GM19025 (cell line): ENCODE data around the gene GALT.

ENCODE experiments used
- ATAC-seq: cut with Tn5 transposase; IDR thresholded peaks from one replicate; pipeline ENCODE4 v1.9.1; 2021; ENCODE audit warnings: mild to moderate bottlenecking, low read depth, moderate library complexity; ENCODE audit not compliant: unreplicated experiment

GALT gene

DNA sequence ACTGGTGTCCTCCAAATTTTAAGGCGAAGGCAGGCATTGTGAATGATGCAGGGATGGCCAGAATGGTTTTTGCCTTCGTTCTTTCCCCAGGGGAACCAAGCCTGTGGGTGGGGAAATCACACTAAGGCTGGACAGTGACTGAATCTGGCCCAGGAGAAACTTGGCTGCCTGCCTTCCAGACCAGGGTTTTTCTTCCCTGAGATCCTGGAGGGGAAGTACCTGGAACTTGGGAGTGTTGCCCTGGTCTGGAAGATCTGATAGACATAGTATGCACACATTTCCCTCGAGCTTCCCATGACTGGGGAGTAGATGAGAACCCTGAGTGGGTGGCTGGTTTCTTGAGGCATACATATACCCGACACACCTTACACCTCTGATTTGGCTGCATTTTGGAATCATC, 4.8 kb downstream of the GALT start:
- ATAC-seq: no peak

DNA sequence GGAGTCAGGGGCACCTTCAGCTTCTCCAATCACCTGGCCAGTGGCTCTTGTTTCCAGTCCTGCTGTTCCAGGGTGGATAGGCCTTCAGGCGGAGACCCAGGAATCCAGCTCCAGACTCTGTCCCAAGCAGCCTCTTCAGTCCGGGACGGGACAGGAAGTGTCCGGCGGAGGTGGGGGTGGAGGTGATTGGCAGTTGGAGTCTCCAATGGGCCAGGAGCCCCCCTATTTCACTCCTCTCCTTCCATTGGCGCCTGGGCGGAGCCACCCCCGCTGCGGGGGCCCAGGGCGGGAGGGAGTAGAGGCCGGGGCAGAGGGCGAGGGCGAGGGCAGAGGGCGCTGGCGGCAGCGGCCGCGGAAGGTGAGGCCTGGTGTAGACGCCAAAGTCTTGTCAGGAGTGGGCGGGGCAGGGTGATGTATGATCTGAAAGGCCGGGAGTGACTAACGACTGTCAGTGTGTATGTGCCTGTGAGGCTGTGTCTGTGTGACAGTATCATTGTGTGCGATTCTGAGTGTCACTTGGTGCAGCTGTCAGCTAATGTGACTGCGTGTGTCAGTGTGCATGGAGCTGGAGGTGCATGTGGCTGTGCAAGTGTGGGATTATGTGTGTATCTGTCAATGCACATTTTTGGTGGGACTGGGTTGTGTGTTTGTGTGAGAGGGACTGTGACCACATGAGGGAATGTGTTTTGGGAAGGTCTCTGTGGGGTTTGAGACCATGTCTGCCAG, 5.6 kb downstream of the GALT start, which contains the start of gene IL11RA:
Gene IL11RA, plus strand, starts transcription at position 310 of the 726 bp plus-strand sequence. CDS start 3,033 bp downstream, outside the sequence.
- ATAC-seq: no peak

DNA sequence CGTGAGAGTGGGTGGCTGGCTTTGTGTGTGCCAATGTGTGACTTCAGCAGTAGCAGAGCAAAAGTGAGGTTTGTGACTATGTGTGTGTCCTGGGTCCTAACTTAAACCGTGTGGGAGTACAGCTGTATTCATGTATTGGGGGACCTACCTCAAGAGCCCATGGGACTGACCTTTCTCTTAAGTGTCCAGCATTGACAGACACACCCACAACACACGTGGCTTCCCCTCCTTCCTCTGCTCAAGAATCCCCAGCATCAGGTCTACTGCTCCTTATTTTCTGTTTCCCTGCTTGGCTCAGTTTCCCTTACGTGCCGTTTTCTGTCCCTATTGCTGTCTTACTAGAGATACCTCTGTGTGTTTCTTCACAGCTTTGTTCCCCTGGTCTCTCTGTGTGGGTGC, 6.1 kb downstream of the GALT start:
- no peak for ATAC-seq

DNA sequence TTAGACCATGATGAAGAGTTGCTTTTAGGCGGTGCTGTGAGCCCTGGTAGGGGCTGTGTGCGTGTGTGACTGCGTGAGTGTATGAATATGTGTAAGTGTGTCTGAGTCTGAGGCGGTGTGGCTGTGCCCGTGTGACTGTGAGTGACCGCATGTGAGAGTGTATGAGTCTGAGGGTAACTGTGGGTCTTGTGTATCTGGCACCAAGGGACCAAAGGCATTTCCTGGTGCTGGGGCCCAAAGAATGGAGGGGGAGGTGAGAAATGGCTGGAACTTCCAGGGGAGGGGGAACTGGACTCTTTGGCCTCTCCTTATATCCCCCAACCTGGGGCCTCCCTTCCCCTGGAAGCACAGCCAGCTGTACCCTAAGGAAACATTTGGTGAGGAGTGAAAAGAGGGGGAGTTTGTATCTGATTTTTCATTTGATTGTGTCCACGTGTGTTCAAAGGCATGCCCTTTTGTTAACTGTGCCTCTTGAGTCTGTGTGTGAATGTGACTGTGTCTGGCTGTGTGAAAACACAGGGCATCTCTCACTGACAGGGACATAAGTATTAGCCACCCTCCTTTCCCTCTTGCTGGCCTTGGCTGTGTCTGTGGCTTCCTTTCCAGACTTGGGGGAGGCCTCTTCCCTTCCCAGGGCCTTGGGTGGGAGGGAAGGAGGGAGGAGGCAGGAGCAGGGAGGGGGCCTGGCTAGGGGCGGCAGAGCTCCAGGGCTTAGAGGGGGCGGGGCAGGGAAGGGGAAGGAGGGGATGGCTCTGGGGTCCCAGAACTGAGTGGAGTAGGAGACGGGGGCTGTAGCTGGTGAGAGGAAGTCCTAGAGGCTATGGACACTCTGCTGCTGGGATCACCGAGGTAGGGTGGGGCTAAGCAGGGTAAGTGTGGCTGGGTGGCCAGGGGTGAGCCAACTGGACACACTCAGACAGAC, 6.9 kb downstream of the GALT start:
- no peak for ATAC-seq

DNA sequence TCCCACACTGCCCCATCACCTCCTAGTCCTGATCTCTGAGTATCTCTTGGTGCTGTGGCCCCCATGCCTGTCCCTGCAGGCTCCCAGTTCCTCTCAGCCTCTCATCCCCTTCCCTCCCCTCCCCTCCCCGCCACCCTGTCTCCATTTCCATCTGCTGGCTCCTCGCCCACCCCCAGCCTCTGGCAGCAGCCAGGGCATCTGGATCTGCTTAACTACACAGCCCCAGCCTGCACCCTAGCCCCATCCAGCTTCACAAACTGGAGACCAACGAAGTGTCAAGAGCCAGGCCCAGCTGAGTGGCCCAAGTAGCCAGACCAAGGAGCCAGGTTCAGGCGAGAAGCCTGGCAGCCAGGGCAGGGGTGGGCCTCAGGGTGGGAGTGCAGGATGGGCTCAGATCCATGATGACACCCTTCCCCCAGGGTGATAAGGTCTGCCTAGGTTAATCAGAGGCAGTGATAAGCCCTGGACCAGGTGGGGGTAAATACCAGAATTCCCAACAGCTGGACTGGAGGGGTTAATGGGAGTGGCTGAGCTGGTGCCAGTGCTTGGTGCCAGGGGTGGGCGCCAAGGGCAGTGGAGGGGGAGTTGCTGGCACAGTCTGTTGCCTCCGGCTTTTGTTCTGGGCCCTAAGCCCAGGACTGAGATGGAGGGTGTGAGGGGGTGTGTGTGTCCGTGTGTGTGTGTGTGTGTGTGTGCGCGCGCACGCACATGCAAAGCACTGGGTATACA, 8.0 kb downstream of the GALT start:
- ATAC-seq: no peak

DNA sequence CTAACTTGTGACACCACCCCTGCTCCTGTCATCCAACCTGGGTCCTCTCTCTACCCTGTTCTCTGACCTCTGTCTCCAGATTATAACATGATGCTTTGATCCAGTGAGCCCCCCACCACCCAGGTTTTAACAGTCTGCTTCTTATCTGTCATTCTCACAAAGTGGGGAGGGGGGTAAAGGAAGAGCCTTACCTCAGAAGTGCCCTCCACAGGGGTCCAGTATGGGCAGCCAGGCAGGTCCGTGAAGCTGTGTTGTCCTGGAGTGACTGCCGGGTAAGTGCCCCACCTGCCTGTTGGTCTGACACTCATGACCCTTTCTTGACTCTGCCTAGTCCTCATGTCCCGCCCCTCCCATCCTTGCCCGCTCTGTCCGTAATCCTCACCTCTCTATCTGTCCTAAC, 8.9 kb downstream of the GALT start:
- ATAC-seq: no peak

DNA sequence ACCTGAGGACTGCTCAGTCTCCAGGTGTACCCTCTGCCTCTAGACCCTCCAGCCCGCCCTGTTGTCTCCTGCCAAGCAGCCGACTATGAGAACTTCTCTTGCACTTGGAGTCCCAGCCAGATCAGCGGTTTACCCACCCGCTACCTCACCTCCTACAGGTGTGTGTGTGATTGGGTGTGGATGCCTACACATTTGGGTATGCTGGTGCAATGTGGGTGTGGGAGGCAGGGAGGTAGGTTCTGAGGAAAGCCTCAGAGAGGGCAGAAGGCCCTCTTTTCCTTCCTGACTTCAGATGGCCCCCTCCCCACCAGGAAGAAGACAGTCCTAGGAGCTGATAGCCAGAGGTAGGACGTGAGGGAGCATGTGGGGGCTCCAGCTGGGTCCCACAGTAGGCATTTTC, 10.5 kb downstream of the GALT start:
- no peak for ATAC-seq

DNA sequence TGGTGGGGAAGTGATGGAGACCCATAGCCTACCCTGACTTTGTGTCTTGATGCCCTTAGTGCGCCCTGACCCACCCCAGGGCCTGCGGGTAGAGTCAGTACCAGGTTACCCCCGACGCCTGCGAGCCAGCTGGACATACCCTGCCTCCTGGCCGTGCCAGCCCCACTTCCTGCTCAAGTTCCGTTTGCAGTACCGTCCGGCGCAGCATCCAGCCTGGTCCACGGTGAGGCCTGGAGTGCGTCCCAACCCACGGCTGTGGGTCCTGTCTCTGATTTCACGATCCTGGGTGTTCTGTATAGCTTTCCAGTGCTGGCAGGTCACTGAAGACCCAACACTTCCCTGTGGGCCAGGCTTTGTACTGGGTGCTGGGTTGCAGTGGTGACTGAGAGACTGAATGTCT, 12.0 kb downstream of the GALT start:
- no peak for ATAC-seq

DNA sequence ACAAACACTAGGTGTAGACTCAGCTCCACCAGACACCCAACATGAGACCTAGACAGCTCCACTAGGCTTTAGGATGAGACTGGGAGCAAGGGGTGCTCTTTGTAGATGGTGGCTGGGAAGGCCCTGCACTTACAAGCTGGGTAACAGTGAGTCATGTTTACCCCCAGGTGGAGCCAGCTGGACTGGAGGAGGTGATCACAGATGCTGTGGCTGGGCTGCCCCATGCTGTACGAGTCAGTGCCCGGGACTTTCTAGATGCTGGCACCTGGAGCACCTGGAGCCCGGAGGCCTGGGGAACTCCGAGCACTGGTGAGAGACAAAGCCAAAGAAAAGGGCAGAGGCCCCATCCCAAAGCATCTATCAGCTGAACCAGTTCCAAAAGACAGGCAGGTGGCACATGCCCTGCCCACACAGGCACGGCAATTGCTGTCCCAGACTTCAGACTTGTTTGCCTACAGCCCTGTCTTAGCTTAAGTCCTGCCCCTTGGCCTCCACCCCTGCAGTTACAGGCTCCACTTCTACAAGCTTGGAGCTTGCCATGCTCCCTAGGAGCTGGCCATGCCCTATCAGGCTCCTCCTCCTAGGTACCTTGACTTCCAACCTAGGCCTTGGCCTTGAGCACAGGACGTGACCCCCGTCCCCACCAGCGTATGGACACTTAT, 13.2 kb downstream of the GALT start:
- ATAC-seq: no peak

DNA sequence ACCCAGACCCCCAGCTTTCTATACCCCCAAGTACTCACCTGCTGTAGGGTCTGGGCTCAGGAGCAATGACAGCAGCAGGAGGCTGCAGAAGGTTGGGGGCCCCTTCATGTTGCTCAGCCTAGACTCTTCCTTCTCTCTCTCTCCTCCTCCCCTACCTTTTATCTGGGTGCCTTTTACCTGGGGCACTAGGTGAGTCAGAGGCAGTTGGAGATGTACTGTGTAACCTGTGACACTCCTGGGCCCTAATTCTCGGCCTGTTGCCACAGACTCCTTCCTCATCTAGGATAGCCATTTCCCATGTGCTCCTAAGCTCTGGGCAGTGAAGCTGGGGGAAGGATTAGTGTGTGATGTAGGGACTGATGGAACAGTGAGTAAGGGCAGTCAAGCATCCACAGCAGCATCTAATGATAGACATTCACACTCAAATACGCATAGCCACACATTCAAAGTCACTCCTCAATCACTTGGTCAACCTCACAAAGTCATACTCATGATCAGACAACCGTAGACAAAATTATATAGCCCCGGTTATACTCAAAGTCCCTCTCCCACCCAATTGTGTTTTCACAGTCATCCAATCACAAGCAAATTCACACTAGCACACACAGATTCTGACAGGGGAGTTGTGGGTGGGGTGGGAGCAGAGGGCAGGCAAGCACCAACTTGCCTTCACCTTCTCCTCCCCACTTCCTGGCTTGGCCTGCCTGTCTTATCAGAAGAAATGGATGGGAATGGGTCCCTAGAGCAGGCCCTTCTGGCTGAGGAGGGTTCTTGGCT, 16.2 kb downstream of the GALT start, which contains the start of gene CCL27:
Gene CCL27, minus strand, starts transcription at position 132 of the 777 bp plus-strand sequence. Its CDS starts 24 bp downstream, at position 108.
- ATAC-seq: no peak

DNA sequence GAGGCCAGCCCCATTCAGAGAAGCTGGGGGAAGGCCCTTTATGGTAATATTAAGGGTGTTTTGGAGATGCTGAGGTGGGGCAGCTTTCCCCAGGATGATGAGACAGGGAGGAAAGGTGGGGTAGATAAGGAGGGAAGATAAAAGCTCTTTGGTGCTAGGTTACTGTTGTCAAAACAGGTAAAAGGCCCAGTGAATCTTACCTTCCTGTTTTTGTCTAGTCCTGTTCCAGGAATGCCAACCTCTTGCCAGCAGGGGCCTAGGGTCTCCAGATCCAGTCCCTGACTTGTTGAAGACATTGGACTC, 16.8 kb downstream of the GALT start:
- no peak for ATAC-seq

DNA sequence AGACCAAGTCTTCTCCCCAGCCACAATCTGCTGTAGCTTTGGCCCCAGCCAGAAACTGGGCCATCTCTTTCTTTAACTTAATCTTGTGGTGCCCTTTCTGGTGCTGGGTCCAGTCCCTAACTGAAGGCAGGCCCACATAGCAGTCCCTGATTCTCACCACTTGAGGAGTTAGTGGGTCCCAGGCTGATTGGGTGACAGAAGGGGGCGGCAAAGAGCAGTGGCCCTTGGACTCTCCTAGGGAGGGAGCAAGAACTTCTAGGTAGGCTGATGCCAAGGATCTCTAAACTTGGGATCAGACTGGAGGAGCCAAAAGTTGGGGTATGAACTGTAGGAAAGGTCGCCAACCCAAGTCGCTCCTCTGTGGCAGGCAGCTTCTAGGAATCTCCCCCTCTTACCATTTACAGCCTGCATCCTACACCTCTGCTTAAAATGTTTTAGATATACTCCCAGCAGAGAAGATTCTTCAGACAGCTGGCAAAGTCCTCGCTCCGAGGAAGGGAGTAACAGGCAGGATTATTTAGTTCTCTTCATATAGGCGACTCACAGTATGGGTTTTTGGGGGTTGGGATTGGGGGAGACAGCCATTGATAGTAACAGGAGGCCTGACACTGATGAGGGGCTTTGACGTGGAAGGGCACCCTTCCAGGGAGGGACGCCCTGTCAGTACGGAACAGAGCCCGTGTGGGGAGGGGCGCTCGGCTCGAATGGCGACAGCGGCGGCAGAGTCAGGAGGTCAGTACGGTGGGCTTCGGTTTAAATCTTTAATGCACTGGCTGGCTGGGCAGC, 18.0 kb downstream of the GALT start:
- peak; percentile 35 for ATAC-seq

DNA sequence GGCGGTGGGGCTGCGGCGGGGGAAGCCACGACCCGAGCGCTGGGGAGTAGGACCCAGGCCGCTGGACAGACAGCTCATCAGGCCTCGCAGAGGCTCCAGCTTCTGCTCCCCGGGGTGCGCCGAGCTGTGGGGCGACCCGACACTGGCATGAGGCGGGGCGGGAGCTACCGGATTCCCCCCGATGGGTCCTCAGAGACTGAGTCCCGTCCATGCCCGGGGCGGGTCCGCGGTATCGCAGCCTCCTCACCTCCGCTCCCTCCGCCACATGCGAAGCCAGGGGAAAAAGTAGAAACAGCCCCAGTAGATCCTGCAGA, 18.5 kb downstream of the GALT start:
- peak; percentile 23 for ATAC-seq

DNA sequence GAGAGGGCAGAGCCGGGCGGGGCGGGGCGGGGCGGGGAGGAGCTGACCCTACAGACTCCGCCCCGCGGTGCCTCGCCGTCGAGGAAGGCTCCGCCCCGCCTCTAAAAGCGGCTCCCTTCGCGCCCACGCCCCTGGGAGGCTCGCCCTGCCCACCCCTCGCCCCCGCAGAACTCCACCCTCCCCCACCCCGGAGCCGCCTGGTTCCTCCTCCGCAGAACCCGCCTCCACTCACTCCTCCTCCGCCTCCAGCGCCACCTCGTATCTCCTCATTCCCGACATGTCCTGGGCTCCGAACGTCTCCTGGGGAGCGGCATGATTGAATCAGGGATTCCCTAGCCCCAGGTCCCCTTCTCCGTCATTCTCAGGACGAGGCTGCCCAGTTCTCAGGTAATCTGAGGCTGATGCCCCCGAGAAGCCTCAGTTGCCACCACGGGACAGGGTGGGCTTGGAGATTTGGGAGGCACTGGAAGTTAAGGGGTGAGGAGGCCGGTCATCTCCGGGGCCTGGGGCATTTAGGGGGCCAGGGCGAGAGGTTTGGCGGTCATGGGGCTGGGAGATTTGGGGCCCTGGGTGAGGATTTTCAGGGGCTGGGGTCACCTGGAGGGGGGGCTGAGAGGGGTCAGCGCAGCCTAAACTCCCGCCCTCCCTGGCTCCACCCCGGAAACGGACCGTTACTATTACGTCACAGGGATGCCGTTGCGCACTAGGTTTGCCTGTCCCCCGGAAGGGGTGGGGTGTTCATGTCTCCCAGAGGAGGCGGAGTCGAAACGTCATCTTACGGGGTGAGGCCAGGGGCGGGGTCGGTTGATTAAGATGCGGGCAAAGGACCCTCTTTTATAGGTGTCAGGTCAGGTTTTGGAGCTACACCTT, 19.1 kb downstream of the GALT start:
- ATAC-seq: peak; percentile 72

DNA sequence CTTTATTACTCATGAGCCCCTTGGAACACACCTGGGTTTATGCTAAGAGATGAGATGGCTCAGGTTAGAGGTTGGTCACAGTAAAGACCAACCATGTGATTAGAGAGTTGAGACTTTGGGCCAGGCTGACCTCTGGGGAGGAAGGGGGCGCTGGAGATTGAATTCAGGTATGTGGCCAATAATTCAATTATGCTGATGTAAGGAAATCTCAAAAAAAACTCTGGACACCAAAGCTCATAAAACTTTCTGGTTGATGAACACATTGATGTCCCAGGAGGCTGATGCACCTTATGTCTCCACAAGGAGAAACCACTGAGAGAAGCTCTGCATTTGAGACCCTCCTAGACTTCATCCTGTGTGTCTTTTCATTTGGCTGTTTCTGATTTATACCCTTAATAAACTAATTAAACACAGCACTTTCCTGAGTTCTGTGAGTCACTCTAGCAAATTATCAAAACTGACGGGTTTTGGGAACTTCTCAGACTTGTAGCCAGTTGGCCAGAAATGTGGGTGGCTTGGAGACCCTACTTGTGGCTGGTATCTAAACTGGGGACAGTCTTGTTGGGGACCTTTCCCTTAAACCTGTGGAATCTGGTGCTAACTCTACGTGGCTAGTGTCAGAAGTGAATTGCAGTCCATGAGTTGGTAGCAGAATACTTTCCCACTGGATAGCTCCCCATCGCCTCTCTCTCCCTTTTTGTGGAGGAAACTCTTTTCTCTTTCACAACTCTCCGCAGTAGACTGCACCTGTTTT, 23.5 kb downstream of the GALT start:
- ATAC-seq: no peak

DNA sequence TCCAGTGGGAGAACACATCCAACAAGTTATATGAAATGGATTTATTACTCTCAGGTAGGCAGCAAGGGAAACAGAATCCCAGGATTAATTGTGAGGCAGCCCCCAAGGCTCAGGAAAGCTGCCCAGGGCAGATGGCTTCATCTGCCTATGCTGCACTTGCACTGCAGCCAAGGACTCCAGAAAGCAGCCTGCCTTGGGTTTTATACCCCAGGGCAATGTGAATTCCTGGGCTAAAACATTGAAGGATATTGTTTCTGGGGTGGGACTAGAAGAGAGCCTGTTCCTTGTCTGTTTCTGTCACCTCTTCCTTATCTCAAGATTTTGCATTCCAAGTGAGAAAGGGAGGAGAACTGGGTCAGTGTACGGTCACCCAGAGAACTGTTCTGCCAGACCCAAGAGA, 24.8 kb downstream of the GALT start:
- ATAC-seq: no peak

DNA sequence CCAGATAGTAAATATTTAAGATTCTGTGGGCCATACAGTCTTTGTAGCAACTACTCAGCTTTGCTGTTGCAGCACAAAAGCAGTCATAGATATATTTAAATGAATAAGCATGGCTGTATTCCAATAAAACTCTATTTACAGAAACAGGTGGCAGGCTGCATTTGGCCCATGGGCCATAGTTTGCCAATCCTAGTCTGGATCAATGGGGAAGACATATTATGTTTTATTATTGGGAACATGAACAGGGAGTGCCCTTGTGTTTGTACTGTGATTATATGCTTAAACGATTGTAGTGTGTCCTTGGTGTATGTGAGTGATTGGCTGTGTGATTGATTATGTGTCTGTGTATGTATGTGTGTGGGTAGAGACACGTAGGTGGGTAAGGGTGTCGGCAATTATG, 28.0 kb downstream of the GALT start:
- ATAC-seq: no peak
